Measurements from ENCODE around the gene DLG2.

DLG2 gene

DNA sequence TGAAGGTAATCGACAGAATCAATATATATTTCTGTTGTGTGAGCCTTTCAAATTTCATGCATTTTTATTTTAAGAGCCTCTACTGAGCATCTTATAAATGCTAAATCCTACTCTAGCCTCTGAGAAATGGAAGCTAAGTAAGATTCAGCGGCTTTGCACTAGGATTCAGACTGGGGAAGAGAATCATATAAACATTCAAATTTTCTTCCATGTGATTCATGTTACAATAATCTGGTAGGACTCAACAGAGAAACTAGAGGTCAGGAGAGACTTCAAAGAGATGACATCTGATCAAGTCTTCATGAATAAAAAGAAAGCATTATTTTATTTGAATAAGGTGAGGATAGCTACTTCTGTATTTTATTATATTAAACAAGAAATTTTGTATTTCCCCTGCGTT is 538.9 kb downstream of the DLG2 start:
- H3K9me3 Mint-ChIP-seq, result peaks cover 24% of the 10 kb centered on the region
- H3K36me3 Mint-ChIP-seq, result no peaks in the 10 kb centered on the region
- H3K27me3 Mint-ChIP-seq, result no peaks in the 10 kb centered on the region
- H3K4me1 Mint-ChIP-seq, result no peaks in the 10 kb centered on the region
- H3K27ac Mint-ChIP-seq, result no peak overlapping the region
- no peak overlapping the region for H3K4me3 Mint-ChIP-seq

DNA sequence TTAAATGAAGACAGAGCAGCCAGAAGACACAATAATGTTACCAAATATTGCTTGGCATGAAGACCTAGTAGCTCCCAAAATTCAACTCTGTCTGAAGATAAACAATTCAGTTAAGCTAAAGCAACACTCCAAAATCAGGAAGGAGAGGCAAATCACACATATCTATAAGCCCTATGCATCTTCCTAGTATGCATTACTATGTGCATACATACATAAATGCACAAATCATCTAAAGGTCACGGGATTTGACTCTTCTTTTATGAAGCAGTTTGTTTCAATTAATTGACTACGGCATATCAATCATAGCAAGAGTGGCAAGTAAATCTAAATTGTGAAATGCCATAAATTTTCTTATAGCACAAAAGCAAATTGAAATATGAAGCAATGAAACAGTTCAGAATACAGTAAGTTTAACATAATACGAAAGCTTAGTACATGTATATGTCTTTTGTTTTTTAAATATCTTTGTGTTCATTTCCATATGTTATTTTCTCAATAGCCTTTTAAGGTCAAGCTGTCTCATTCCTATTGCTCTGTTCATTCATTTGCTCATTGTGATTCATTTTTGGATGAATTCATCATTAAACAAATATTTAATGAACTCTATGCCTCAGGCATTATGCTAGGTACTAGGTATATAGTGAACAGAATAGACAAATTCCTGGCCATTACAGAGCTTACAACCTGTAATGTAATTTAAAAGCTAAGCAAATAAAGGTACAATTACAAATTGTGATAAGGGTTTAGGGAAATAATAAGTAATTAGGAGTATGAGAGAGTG is 540.5 kb downstream of the DLG2 start:
- no peaks in the 10 kb centered on the region for H3K27me3 Mint-ChIP-seq
- H3K4me3 Mint-ChIP-seq, result no peak overlapping the region
- H3K36me3 Mint-ChIP-seq, result no peaks in the 10 kb centered on the region
- H3K9me3 Mint-ChIP-seq, result peaks cover 21% of the 10 kb centered on the region
- H3K27ac Mint-ChIP-seq, result no peak overlapping the region
- no peaks in the 10 kb centered on the region for H3K4me1 Mint-ChIP-seq

DNA sequence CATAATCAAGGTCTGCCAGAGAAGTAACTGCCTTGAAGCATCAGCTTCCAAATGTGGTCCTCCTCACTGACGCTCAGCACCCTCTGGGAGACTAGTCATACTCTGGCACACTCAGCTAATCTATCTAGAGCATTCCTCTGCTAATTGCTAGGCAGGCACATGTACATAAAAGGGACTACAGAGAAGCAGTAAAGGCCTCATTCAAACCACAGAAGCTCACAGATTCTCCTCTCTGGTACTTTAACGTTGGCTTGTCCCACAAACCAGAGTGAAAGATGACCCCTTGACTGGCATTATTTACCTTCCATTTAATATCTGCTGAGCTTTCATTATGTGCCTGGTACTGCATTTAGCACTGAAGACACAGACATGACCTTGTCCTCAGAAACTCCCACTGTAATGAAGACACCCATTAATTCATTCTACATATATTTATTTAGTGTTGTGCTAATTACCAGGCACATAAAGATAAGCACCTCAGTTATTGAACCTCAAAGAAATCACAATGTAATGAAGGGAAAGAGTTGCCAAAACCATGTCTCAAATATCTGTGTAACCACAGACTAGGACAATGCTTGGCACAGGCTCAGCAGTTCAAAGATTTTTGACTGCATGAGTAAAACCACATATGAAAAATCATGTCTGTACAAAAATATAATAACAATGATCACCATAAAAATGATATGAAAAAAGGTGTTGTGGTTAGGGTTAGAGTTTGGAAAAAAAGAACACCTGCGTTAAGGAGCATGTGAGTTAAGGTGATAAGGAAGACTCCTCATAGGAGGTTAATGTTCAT is 550.4 kb downstream of the DLG2 start:
- Mint-ChIP-seq H3K27me3 (no peaks in the 10 kb centered on the region), H3K4me1 (no peaks in the 10 kb centered on the region), H3K36me3 (no peaks in the 10 kb centered on the region), H3K9me3 (peaks cover 17% of the 10 kb centered on the region), H3K27ac (no peak overlapping the region), H3K4me3 (no peak overlapping the region)

DNA sequence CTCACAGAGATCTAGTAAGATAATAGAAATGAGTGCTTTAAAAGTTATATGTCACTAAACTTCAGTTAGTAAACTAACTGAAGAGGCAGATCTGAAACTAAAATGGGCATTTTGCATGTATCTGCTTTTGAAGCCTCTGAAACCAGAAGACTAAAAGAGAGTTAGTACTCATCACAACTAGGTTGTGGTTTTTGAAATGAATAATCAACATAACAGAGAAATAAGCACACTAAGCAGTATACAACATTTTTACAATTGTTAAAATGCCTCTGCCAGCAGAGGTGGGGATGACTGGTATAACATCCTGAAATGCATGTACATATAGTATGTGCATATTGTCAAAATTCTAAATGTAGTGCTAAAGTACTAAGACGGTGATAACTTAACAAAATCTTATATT is 564.5 kb downstream of the DLG2 start:
- Mint-ChIP-seq H3K36me3 (no peaks in the 10 kb centered on the region), H3K9me3 (peaks cover 7% of the 10 kb centered on the region), H3K27me3 (no peaks in the 10 kb centered on the region), H3K4me1 (no peaks in the 10 kb centered on the region), H3K4me3 (no peak overlapping the region), H3K27ac (no peak overlapping the region)

DNA sequence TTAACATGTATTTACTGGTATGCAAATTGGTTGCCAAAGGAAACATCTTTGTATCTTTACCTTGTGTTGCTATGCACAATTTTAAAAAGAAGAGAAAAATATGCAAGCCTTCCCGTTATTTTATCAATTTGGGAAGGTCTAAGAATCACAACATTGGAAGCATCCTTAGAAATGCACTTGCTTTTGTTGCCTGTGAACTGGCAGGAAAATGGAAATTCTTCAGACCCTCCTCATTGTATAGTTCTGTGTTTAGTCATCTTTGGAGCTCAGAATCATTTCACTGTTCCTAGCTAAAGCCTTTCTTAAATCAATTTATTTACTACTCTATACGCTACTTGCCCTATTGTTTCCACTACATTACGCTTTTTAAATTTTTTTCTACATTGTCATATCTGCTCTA is 574.5 kb downstream of the DLG2 start:
- Mint-ChIP-seq H3K4me1 (no peaks in the 10 kb centered on the region), H3K36me3 (peaks cover 1% of the 10 kb centered on the region), H3K9me3 (no peaks in the 10 kb centered on the region), H3K4me3 (no peak overlapping the region), H3K27ac (no peak overlapping the region), H3K27me3 (no peaks in the 10 kb centered on the region)

DNA sequence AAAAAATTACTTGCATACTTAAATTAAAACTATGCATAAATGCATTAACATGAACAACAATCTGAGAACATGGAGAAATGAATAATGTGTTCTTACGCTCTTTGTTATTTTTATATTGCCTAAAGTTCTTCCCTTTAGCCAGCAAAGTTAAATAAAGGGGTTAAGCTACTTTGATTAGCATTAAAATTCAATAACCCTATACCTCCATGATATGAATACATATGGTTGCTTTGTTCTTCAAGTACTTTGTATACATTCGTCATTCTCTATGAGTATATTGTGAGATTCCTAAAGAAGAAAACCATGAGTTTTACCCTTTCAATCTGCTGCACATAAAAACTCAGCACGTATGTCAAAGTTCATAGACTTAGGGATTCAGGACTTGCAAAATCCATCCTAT is 578.3 kb downstream of the DLG2 start:
- no peak overlapping the region for H3K4me3 Mint-ChIP-seq
- H3K27ac Mint-ChIP-seq, result no peak overlapping the region
- H3K4me1 Mint-ChIP-seq, result no peaks in the 10 kb centered on the region
- peaks cover 1% of the 10 kb centered on the region for H3K36me3 Mint-ChIP-seq
- no peaks in the 10 kb centered on the region for H3K27me3 Mint-ChIP-seq
- H3K9me3 Mint-ChIP-seq, result no peaks in the 10 kb centered on the region

DNA sequence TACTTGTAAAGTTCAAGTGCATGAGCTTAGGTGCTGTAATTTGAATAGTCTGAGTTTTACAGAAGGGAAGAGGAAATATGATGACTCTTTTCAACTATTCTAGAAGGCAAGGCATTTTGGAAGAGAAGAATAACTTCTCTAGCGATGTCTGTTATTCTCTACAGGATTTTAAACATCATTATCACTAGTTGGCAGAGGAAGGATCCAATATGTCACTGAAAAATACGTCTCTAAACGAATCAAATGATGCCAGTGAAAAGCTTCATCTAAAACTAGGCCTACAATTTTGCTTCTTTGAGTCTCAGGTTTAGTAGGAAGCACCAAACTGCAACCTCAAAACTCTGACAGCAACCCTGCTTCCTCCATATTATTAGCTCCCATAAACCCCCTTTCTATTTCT is 581.4 kb downstream of the DLG2 start:
- H3K9me3 Mint-ChIP-seq, result no peaks in the 10 kb centered on the region
- no peaks in the 10 kb centered on the region for H3K27me3 Mint-ChIP-seq
- H3K4me1 Mint-ChIP-seq, result no peaks in the 10 kb centered on the region
- no peak overlapping the region for H3K4me3 Mint-ChIP-seq
- no peaks in the 10 kb centered on the region for H3K36me3 Mint-ChIP-seq
- H3K27ac Mint-ChIP-seq, result no peak overlapping the region

DNA sequence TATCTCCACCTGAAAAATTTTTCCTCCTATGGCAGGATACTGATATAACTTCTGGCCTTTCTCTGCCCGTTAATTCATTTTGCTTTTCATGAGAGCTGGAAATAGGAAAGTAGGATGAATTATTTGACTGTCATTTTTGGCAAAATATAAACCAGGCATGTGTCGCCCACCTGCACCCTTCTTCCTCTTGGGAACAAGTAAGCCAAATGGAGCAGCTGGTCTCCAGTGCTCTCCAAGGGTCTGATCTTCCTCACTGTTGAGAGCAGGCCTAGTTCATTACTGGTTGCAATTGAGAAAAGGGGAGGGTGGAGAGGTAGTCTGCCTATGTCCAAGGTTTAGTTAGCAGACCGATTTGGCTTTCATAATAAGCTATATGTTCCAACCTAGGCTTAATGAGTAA is 582.2 kb downstream of the DLG2 start:
- Mint-ChIP-seq H3K9me3 (no peaks in the 10 kb centered on the region), H3K4me1 (no peaks in the 10 kb centered on the region), H3K4me3 (no peak overlapping the region), H3K36me3 (no peaks in the 10 kb centered on the region), H3K27me3 (no peaks in the 10 kb centered on the region), H3K27ac (no peak overlapping the region)

DNA sequence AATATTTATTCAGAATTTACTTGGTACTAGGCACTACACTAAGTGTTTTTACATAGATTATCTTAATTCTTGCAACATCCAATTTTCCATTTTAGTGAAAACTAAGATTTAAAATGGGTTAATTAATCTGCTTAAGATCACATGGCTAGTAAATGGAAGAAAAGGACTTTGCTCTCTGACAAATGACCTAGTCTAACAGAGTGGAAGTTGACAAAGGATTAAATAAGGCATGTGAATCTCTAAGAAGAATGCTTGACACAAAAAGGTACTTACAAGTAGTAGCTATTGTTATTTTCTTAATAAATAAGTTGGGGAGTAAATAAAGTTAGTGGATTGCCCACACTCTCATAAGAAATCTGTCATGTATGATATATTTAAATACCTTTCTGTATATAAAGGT is 584.8 kb downstream of the DLG2 start:
- Mint-ChIP-seq H3K36me3 (no peaks in the 10 kb centered on the region), H3K4me1 (no peaks in the 10 kb centered on the region), H3K4me3 (no peak overlapping the region), H3K27ac (no peak overlapping the region), H3K27me3 (no peaks in the 10 kb centered on the region), H3K9me3 (no peaks in the 10 kb centered on the region)

DNA sequence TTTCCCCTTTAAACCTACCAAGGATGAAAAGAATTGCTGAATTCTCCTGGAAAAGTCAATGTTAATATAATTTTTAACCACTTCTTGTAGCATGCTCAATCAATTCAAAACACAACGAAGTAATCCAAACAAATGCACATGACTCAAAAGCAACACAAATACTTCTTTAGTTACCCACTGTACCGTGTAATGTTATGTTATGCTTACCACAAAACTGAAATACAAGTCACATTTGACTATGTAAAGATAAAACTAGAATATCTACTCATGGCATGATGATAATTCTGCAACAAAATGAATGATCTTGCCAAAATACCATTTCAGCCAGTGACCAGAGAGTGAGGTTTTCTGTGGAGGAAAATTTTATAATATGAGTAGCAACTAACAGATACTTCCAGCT is 587.0 kb downstream of the DLG2 start:
- H3K27me3 Mint-ChIP-seq, result no peaks in the 10 kb centered on the region
- H3K27ac Mint-ChIP-seq, result no peak overlapping the region
- H3K36me3 Mint-ChIP-seq, result peaks cover under 1% of the 10 kb centered on the region
- H3K4me1 Mint-ChIP-seq, result no peaks in the 10 kb centered on the region
- no peak overlapping the region for H3K4me3 Mint-ChIP-seq
- peaks cover 6% of the 10 kb centered on the region for H3K9me3 Mint-ChIP-seq

DNA sequence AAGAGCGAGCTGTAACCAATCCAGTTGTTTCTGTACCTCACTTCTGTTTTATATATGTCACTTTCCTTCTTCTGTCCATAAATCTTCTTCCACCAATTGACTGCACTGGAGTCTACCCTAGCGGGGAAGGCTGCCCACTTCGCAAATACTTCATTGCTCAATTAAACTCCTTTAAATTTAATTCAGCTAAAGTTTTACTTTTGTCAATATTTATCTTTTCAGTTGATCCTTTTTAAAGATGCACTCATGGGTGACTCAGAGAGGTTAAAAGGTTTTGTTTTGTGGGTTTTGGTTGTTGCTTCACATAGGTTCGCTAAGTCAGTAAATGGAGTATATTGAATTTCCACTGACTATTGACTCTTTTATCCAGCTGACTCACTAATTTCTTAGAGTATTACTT is 597.2 kb downstream of the DLG2 start:
- Mint-ChIP-seq H3K27me3 (no peaks in the 10 kb centered on the region), H3K4me1 (no peaks in the 10 kb centered on the region), H3K27ac (no peak overlapping the region), H3K36me3 (peaks cover under 1% of the 10 kb centered on the region), H3K9me3 (peaks cover 3% of the 10 kb centered on the region), H3K4me3 (no peak overlapping the region)

DNA sequence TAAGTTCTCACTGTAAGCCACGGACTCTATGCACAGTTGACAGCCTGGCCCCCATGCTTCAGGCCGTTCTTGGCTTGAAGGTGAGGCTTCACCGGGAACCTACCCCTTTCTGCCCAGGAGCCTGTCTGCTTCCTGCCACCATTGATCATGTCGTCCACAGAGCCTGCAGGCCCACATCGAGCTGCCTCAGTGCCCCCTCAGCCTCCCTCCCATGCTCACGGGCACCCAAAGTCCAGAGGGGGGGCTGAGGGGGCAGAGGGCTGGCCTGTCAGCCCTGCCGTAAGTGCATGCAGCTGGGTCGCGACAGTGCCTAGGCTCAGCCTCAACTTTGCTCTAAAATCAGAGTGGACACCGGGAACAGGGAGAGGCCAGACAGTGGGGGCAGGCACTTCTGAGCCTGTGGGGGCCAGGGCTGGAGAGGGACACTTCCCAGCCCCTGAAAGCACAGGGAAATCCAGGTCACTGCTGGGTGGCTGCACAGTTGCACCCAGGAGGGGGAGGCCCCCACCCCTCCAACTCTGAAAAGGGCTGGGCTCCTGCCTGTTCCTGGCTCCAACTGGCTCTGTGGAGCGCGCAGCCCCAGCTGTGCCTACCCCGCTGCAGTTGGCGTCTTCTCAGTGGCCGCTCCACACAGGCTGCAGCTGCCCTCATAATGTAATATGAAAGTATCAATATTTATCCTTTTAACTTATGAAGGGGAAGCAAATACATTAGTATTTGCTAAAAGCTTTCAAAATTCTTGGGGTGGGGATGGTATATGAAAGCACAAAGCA is 598.6 kb downstream of the DLG2 start:
- H3K27ac Mint-ChIP-seq, result no peak overlapping the region
- H3K4me1 Mint-ChIP-seq, result no peaks in the 10 kb centered on the region
- no peaks in the 10 kb centered on the region for H3K36me3 Mint-ChIP-seq
- H3K9me3 Mint-ChIP-seq, result no peaks in the 10 kb centered on the region
- H3K27me3 Mint-ChIP-seq, result no peaks in the 10 kb centered on the region
- H3K4me3 Mint-ChIP-seq, result no peak overlapping the region

DNA sequence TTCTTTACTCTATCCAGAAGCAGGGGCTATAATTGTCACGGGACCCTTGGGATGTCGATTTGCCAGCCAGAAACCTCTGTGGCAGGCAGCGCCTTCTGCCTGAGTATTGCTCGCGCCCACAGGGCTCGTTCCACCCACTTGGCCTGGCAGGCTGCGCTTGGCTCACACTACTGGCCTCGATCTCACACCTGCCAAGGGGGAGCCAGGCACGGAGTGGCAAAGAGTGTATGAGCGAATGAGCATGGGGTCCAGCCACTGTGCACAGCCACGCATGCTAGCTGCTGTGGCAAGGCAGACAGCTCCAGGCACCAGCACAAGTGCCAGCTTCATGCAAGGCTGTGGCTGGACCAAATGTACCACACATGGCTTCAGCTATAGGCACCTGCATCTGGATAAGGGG is 599.8 kb downstream of the DLG2 start:
- Mint-ChIP-seq H3K27me3 (no peaks in the 10 kb centered on the region), H3K27ac (no peak overlapping the region), H3K36me3 (no peaks in the 10 kb centered on the region), H3K4me1 (no peaks in the 10 kb centered on the region), H3K9me3 (no peaks in the 10 kb centered on the region), H3K4me3 (no peak overlapping the region)

DNA sequence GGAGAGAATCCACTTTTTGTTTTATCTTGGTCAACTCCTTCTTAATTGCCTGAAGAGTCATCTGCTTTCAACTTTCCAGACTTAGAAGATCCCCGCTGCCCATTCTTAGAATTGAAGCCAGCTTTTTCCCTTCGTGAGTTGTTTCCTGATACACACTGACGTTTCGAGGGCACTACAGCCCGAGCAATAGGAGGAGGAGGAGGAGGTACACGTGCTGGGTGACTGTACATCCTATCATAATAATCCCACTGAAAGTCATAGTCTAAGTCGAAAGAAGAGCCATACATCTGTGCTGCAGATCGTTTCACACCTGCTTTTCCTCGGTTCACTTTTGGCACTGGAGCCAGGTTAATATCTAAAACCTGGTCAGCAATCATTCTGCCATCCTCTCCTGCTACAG is 606.1 kb downstream of the DLG2 start:
- no peaks in the 10 kb centered on the region for H3K27me3 Mint-ChIP-seq
- H3K4me3 Mint-ChIP-seq, result no peak overlapping the region
- H3K4me1 Mint-ChIP-seq, result no peaks in the 10 kb centered on the region
- no peaks in the 10 kb centered on the region for H3K36me3 Mint-ChIP-seq
- H3K27ac Mint-ChIP-seq, result no peak overlapping the region
- H3K9me3 Mint-ChIP-seq, result peaks cover 4% of the 10 kb centered on the region

DNA sequence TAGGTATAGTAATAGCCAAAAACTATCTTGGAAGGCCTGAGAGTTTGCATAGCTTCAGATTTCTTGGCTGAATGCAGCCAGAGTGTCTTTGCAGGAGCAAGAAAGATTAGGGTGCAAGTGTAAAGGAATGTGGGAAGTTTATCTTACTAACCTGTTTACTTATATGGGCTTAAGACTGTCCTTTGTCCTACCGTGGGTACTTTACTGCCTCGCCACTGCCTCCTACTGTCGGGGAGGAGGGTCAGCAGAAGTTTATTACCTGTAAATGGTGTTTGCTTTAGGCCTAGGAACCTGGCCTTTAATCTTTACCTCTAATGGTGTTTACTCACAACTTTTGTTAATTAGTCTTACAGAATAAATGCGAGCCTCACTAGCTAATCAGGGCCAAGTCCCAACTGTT is 633.8 kb downstream of the DLG2 start:
- H3K27ac Mint-ChIP-seq, result no peak overlapping the region
- H3K27me3 Mint-ChIP-seq, result no peaks in the 10 kb centered on the region
- H3K4me1 Mint-ChIP-seq, result no peaks in the 10 kb centered on the region
- H3K4me3 Mint-ChIP-seq, result no peak overlapping the region
- peaks cover 2% of the 10 kb centered on the region for H3K36me3 Mint-ChIP-seq
- peaks cover 26% of the 10 kb centered on the region for H3K9me3 Mint-ChIP-seq

DNA sequence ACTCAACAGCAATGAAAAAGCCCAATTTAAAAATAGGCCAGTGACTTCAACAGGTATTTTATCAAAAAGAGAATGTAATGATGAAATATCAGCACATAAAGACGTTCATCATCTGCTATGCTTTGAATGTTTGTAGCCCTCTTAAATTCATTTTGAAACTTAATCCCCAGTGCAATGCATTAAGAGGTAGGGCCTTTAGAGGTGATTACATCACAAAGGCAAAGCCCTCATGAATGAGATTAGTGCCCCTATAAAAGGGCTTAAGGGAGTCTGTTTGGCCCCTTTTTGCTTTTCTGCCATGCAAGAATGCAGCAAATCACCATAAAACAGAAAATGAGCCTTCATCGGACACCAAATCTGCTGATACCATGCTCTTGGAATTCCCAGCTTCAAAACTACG is 637.0 kb downstream of the DLG2 start:
- H3K9me3 Mint-ChIP-seq, result peaks cover 39% of the 10 kb centered on the region
- no peaks in the 10 kb centered on the region for H3K4me1 Mint-ChIP-seq
- no peak overlapping the region for H3K27ac Mint-ChIP-seq
- H3K4me3 Mint-ChIP-seq, result no peak overlapping the region
- peaks cover 2% of the 10 kb centered on the region for H3K36me3 Mint-ChIP-seq
- H3K27me3 Mint-ChIP-seq, result no peaks in the 10 kb centered on the region

All from activated naive CD4-positive, alpha-beta T cell treated with anti-CD3 and anti-CD28 coated beads, Interleukin-2, amount 50 U/mL, for 24 hours (primary cell).